Activated naive CD8-positive, alpha-beta T cell treated with anti-CD3 and anti-CD28 coated beads, Interleukin-2, amount 10 ng/mL, durations not matched to agents 7 days and 5 days (primary cell): Measurements from ENCODE around the gene IL7R. TPM values are rescaled to one million over a fixed set of nuclear protein-coding genes. Genes with fewer than 3 reads are reported as not detected.

Experiments used
- ATAC-seq: fragments of 150-1000 bp; cut with Tn5 transposase; one replicate; pipeline ENCODE4 v1.10.0; 2021; ENCODE audit warnings: low read depth, moderate library complexity
- POLR2A ChIA-PET: fragments of 350-600 bp; sonication (Branson Sonifier 250); formaldehyde crosslinking; loops from one replicate; lab custom pipeline; 2021; ENCODE audit warnings: antibody characterized with exemption; lab: Charles Lee
- DNase-seq: peaks from one replicate; pipeline ENCODE4 v3.0.0; 2021
- H3K27ac Mint-ChIP-seq: one replicate; pipeline ENCODE4 v1.8.0; 2022; ENCODE audit warnings: mild to moderate bottlenecking, mixed read lengths
- H3K27me3 Mint-ChIP-seq: one replicate; pipeline ENCODE4 v1.8.0; 2022; ENCODE audit warnings: mild to moderate bottlenecking, moderate library complexity, mixed read lengths
- H3K36me3 Mint-ChIP-seq: one replicate; pipeline ENCODE4 v1.8.0; 2021; ENCODE audit warnings: mild to moderate bottlenecking, mixed read lengths
- H3K4me1 Mint-ChIP-seq: one replicate; pipeline ENCODE4 v1.8.0; 2021; ENCODE audit warnings: mixed read lengths
- H3K4me3 Mint-ChIP-seq: one replicate; pipeline ENCODE4 v1.8.0; 2022; ENCODE audit warnings: mild to moderate bottlenecking, moderate library complexity, mixed read lengths
- H3K9me3 Mint-ChIP-seq: one replicate; pipeline ENCODE4 v1.8.0; 2021; ENCODE audit warnings: mixed read lengths
- total RNA-seq, 2 experiments: library from RNA; stranded (reverse); gene quantifications; one replicate each; pipeline ENCODE4 v1.2.3, GENCODE V29; 2021

Gene IL7R
- total RNA-seq, 2 experiments from 2014 or later = 738 to 891 TPM

DNA sequence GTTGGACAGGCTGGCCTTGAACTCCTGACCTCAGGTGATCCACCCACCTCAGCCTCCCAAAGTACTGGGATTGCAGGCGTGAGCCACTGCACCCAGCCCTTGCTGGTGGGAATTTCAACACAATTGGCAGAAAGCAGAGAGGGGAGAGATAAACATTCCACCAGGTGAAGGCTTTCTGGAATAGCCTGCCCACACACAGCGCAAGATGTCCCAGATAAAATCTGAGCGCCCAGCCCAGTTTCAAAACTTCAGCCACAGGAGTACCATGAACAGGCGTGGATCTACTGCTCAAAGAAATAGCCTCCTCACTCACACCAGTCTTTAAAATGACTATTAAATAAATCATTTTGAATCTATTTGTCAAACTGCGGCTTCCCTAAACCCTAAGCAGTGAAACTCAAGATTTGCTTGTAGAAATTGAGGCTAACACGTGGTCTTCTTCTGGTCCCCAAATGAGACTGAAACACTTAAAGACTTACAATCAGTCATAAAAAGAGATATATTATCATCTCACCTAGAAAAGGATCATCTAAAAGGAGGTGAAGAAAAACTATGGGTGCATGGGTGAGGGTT, 47.0 kb downstream of the IL7R start:
- Mint-ChIP-seq H3K9me3 (no peaks in the 10 kb centered on the region), H3K4me1 (peaks cover 73% of the 10 kb centered on the region), H3K36me3 (peaks cover 12% of the 10 kb centered on the region), H3K4me3 (peak overlapping the region; percentile 29), H3K27me3 (no peaks in the 10 kb centered on the region), H3K27ac (peak overlapping the region; percentile 76)
- POLR2A ChIA-PET = interaction anchor here (0.6 to 1.3 kb wide), 4 partner anchors 45 to 231 kb away, joined by 3 to 4 read pairs (median 3); partner anchors contain the start of gene IL7R
- DNase-seq (no peak), ATAC-seq (no peak)

DNA sequence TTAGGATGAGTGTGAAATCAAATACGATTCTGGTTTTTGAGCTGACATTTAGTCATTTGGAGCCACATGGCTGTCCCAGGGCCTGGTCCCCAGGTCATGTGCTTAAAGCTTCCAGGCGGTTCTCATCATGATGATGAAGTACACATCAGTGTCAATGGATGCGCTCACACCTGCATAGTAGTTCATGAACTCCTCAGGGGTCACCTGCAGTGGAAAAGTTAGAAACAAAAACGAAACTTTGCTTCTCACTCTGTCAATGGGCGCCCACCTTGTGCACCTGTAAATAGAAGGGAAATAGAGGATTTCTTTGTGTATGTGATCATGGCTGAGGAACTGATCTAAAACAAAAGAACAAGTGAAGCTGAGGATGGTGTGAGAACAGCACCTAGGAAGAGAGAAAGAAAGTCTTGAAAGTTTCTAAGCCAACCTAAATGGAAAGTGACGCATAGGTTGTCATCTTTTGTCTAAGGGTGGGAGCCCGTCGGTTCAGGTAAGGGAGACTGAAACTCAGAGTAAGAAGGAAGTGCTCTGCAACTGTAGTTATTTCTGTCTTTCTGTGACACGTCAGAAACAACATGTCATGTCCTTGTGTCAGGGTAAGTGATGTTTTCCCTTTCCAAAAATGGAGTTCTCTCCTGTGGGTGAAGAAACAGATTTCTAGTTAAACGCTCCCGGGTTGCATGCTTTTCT, 47.9 kb downstream of the IL7R start:
- Mint-ChIP-seq H3K27me3 (no peaks in the 10 kb centered on the region), H3K36me3 (peaks cover 12% of the 10 kb centered on the region), H3K9me3 (no peaks in the 10 kb centered on the region), H3K4me3 (peak overlapping the region; percentile 29), H3K4me1 (peaks cover 70% of the 10 kb centered on the region), H3K27ac (peak overlapping the region; percentile 76)
- DNase-seq (no peak), ATAC-seq (peak; percentile 41)
- POLR2A ChIA-PET = no interaction called here

DNA sequence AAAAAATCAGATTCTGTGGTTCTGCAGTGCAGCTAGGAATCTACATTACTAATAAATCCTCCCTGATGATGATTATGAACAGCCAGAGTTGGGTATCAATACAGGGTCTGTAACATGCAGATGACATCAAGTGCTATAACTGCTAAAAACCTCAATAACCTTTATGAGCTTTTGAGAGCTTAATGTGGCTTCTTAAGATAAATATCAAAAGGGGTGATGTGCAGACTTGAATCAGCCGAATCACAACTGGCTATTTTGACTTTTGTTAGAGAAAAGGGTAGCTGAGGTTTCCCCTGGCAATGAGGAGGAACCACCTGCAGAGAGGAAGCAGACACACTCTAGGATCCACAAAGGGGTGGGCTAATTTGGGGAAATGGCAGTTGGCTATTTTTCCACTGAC, 51.5 kb downstream of the IL7R start:
- ATAC-seq (peak; percentile 28), DNase-seq (no peak)
- H3K27me3 Mint-ChIP-seq = no peaks in the 10 kb centered on the region
- H3K36me3 Mint-ChIP-seq = peaks cover 29% of the 10 kb centered on the region
- H3K4me1 Mint-ChIP-seq = peaks cover 36% of the 10 kb centered on the region
- peaks cover 10% of the 10 kb centered on the region for H3K9me3 Mint-ChIP-seq
- no peak overlapping the region for H3K4me3 Mint-ChIP-seq
- H3K27ac Mint-ChIP-seq = no peak overlapping the region
- POLR2A ChIA-PET = interaction anchor here (0.6 to 1.0 kb wide), 2 partner anchors 28 to 50 kb away, joined by 3 read pairs; no protein-coding TSS in a partner anchor

DNA sequence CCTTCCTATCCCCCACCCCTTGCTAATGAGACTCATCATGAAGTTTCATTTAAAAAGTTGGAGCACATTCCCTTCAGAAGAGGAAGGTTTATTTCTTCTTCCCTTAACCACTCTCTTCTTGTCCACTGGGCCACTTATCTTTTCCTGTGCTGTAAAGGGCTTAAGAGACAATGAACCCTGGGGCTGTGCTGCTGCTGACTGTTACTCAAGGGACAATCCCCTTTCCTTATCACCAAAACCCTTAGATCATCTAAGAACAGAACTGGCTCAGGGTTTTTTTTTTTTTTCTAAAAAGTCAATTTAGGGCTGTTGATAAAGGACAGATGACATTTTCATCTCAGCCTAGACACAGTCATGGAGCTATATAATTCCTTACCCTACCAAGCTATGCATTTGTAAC, 52.1 kb downstream of the IL7R start:
- no peak for DNase-seq
- peak overlapping the region; percentile 17 for H3K27ac Mint-ChIP-seq

DNA sequence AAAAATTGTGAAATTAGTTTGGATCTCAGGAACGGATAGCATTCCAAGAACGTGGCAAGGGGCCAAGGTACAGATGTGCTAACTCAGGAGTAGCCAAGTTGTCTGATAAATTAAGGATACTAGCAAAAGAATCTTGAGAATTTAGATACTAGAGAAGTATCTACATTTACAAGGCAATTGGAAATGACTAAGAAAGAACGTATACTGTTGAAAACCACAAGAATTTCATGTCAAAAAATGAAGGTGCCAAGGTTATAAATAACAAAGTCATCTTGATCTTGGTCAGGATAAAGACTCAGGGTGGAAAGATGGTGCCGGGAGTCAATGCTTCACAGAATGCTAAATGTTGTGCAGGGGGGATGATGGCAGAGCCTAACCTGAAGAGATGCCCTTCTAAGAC, 62.5 kb downstream of the IL7R start:
- Mint-ChIP-seq H3K27me3 (no peaks in the 10 kb centered on the region), H3K27ac (no peak overlapping the region), H3K36me3 (peaks cover 21% of the 10 kb centered on the region), H3K4me3 (no peak overlapping the region), H3K4me1 (peaks cover 5% of the 10 kb centered on the region), H3K9me3 (peaks cover 18% of the 10 kb centered on the region)
- no peak for DNase-seq
- no peak for ATAC-seq
- POLR2A ChIA-PET = no interaction called here

More for the DNA sequence above, 52.1 kb downstream of the IL7R start:
- Mint-ChIP-seq H3K4me1 (peaks cover 30% of the 10 kb centered on the region), H3K36me3 (peaks cover 29% of the 10 kb centered on the region), H3K9me3 (peaks cover 10% of the 10 kb centered on the region), H3K27me3 (no peaks in the 10 kb centered on the region), H3K4me3 (no peak overlapping the region)
- no peak for ATAC-seq
- POLR2A ChIA-PET = interaction anchor here (1.0 kb wide), 1 partner anchor 28 kb away, joined by 3 read pairs; no protein-coding TSS in a partner anchor

DNA sequence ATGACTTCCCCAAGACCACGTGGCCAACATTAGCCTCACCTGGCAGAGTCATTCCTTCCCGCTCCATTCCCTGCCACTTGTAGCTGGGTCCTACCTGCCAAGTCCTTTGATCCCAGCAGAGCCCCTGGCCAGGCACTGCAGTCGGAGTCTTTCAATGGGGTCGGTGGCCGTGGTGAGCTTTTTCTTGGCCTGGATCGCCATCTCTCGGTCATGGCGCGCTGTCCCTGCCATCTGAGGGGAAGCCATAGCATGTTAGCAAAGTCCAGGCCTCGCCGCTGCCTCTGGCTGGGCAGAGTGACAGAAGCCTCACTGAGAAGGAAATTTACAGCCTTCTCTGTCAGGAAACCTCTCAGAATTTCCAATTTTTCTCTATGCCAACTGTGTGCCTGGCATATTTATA, 64.2 kb downstream of the IL7R start:
- peaks cover 16% of the 10 kb centered on the region for H3K9me3 Mint-ChIP-seq
- POLR2A ChIA-PET = no interaction called here
- no peak for ATAC-seq
- no peak overlapping the region for H3K27ac Mint-ChIP-seq
- peaks cover 18% of the 10 kb centered on the region for H3K4me1 Mint-ChIP-seq
- peaks cover 19% of the 10 kb centered on the region for H3K36me3 Mint-ChIP-seq
- DNase-seq = no peak
- H3K27me3 Mint-ChIP-seq = no peaks in the 10 kb centered on the region
- no peak overlapping the region for H3K4me3 Mint-ChIP-seq

DNA sequence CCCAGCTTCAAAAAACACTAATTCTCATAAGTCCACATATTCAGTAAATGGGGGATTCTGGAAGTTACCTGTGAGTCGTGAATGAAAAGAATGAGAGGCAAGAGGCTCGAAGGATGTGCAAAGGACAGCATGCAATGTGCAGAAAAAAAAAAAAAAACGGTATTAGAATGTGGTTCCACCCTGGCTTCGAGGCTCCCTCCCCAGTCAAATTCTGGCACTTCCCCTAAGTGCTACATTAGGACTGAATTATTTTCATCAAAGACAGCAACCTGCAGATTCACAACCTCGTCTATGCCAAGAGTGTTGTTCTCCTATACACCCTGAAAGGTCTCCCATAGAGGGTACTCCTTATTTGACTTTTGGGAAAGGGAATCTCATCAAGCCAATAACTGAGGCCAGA, 65.2 kb downstream of the IL7R start:
- ATAC-seq = no peak
- Mint-ChIP-seq H3K4me1 (peaks cover 24% of the 10 kb centered on the region), H3K36me3 (peaks cover 13% of the 10 kb centered on the region), H3K27me3 (no peaks in the 10 kb centered on the region), H3K4me3 (no peak overlapping the region), H3K27ac (no peak overlapping the region), H3K9me3 (peaks cover 11% of the 10 kb centered on the region)
- POLR2A ChIA-PET = no interaction called here
- no peak for DNase-seq

DNA sequence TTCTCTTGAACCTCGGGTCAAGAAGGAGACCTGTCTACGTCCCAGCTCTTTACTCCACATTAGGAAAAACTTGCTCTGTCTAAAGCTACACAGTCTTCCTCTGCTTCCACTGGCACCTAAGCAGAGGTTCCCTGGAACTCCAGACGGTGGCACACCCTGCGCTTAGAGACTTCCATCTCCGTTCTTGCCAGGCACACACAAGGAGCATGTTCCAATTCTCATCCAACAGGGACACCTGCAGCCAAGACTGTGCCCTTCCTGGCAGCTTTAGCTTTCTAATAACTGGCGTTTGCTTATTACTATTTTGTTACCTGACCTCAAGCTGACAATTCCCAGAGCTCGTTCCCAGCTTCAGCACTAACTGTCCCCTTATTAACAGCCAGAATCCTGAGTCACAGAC, 65.8 kb downstream of the IL7R start:
- Mint-ChIP-seq H3K9me3 (peaks cover 11% of the 10 kb centered on the region), H3K36me3 (peaks cover 13% of the 10 kb centered on the region), H3K27ac (no peak overlapping the region), H3K4me3 (no peak overlapping the region), H3K4me1 (peaks cover 24% of the 10 kb centered on the region), H3K27me3 (no peaks in the 10 kb centered on the region)
- POLR2A ChIA-PET = no interaction called here
- ATAC-seq (no peak), DNase-seq (no peak)

DNA sequence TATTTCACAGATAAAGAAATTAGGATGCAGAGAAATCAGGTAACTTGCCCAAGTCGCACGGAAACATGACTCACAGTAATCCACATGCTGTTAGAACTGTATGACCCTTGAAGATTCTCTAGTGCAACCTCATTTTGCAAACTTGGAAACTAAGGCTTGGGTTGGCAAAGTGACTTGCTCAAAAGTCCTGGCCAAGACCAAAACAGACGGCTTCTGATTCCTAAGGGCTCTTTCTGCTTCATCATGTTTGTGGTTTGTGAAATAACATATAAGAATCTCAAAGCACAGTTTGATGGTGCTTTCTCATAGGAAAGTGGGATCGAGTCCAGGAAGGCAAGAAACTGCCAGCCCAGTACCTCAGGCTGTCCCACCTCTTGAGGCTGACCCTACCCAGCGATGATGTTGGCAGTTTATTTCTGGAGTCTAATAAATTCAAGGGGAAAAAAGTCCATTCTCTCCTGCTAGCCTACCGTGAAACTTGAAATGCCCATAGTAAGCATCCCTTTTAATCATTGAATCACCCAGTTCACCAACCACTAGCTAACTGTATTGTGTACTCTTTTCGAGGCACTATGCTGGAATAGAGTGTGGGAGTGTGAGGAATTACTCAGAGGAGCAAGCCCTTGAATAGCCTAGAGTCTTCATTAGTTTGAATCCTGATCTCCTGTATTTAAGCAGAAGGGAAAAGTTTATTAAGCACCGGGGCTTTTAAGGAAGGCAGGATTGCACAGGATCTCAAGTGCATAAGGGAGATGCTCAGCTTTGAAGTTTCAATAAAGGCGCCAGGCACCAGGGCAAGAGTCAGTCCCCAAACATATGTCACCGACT, 67.6 kb downstream of the IL7R start:
- DNase-seq (no peak), ATAC-seq (no peak)
- Mint-ChIP-seq H3K27me3 (no peaks in the 10 kb centered on the region), H3K4me3 (peak overlapping the region; percentile 71), H3K27ac (no peak overlapping the region), H3K36me3 (peaks cover 4% of the 10 kb centered on the region), H3K9me3 (peaks cover 4% of the 10 kb centered on the region), H3K4me1 (peaks cover 24% of the 10 kb centered on the region)
- POLR2A ChIA-PET = interaction anchor here (0.7 to 2.2 kb wide), 5 partner anchors 134 to 306 kb away, joined by 3 to 7 read pairs (median 3); partner anchors contain the start of gene SPEF2

DNA sequence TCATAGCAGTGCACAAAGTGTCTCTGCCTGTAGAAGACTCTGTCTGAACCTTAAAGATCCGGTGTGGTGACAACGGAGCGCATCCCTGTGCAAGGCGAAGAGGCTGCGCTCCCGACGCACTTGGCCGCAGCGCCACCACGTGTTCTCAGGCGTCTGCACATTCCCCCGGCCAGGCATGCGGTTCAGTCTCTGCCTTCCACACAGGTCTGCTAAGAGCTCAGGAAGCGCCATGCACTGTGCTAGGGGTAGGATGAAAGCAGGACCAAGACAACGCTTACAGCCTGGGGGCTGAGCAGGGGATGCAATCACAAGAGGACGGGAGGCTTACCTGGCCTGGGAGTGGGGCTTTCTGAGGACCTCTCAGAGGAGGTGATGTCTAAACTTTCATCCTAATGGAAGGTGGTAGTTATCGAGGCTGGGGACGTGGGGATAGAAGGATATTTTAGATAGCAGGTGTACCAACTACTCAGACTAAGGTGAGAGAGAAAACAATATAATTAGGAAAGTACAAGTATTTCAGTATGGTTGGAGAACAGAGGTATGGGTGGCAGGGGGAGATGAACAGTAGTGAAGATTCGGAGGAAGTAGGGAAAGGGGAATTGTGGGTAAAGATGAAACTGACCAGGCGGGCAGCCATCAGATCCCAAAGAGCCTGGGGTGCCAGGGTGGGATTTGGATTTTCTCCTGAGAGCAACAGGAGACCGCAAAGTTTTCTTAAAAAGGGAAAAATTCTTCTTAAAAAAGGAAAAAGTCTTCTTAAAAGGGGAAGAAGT, 68.4 kb downstream of the IL7R start:
- POLR2A ChIA-PET = interaction anchor here (0.7 to 2.2 kb wide), 5 partner anchors 135 to 307 kb away, joined by 3 to 7 read pairs (median 3); partner anchors contain the start of gene SPEF2
- Mint-ChIP-seq H3K4me3 (peak overlapping the region; percentile 71), H3K4me1 (peaks cover 22% of the 10 kb centered on the region), H3K36me3 (no peaks in the 10 kb centered on the region), H3K27me3 (no peaks in the 10 kb centered on the region), H3K9me3 (no peaks in the 10 kb centered on the region), H3K27ac (peak overlapping the region; percentile 33)
- ATAC-seq = peak; percentile 95
- peak; percentile 85 for DNase-seq

DNA sequence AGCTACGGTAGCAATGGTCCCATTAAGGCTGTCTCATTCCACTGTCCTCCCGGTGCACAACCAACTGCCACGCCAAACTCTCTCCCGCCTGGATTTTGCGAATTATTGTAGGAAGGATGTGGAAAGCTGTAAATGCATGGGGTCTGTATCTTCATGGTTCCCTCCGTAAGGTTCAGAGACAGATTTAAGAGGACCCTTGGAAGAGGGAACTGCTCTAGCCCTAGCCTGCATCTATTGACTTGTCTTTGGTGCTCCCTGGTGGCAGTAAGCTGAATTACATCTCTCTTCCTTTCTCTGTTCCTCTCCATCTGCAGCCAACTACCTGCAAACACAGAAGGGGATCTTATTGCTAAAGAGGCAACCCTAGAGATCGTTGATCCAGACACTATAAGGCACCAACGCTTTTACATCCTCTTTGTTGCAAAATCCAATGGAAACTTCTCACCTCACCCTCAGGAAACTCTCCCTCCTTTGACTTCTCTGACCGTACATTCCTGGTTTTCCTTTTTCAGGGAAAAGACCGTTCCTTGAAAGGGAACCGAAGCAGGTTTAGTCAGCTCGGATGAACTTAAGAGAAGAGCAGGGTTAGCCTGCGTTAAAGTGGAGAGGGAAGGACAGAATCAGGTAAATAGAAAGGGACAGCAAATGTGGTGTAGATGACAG, 69.8 kb downstream of the IL7R start:
- POLR2A ChIA-PET = interaction anchor here (1.2 to 2.2 kb wide), 2 partner anchors 142 to 275 kb away, joined by 4 to 7 read pairs; no protein-coding TSS in a partner anchor
- ATAC-seq (peak; percentile 37), DNase-seq (no peak)
- H3K4me3 Mint-ChIP-seq = peak overlapping the region; percentile 67
- no peaks in the 10 kb centered on the region for H3K36me3 Mint-ChIP-seq
- peaks cover 22% of the 10 kb centered on the region for H3K4me1 Mint-ChIP-seq
- no peak overlapping the region for H3K27ac Mint-ChIP-seq
- no peaks in the 10 kb centered on the region for H3K9me3 Mint-ChIP-seq
- peaks cover 5% of the 10 kb centered on the region for H3K27me3 Mint-ChIP-seq
